Kidney epithelial cell (primary cell): ENCODE measurements around the gene ALK. TPM values are rescaled to one million over a fixed set of nuclear protein-coding genes. Genes with fewer than 3 reads are reported as not detected.
A peak's percentile ranks its signal among the peaks of the same experiment; 100 is the strongest.

Experiments used
- DNase-seq: peaks from one replicate; pipeline ENCODE4 v3.0.0-alpha.2; 2010; ENCODE audit warnings: low read depth
- H3K27me3 ChIP-seq: 2 replicates; pipeline ENCODE4 v1.6.0; 2011; ENCODE audit warnings: low read length; ENCODE audit not compliant: control insufficient read depth, insufficient read depth
- H3K36me3 ChIP-seq: 2 replicates; pipeline ENCODE4 v1.5.1; 2011; ENCODE audit warnings: low read length; ENCODE audit not compliant: control insufficient read depth, insufficient read depth
- H3K4me3 ChIP-seq: 2 replicates; pipeline ENCODE4 v1.5.1; 2011; ENCODE audit warnings: low read depth, mild to moderate bottlenecking, control low read depth, low read length
- CTCF ChIP-seq: IDR thresholded peaks from 2 replicates; pipeline ENCODE4 v1.5.1; 2011; ENCODE audit warnings: mild to moderate bottlenecking, moderate library complexity, low read length, control low read depth, inconsistent platforms; ENCODE audit not compliant: insufficient read depth, poor library complexity, severe bottlenecking
- total RNA-seq: library from RNA; depleted of rRNA; stranded (reverse); fragments of >200 nt; gene quantifications from 2 replicates; pipeline ENCODE4 v1.2.3, GENCODE V29; 2015

ALK gene
- total RNA-seq, 1 donor from 2014 or later, result not detected

GRCh38 chr2:29490045-29490444, 431.3 kb downstream of the ALK start:
- TF ChIP-seq CTCF, result no peak
- Histone ChIP-seq H3K36me3 (no peaks in the 10 kb centered on the region), H3K4me3 (no peak overlapping the region), H3K27me3 (no peaks in the 10 kb centered on the region)
- DNase-seq, result no peak

GRCh38 chr2:29489568-29489967, 431.8 kb downstream of the ALK start:
- Histone ChIP-seq H3K36me3 (no peaks in the 10 kb centered on the region), H3K27me3 (no peaks in the 10 kb centered on the region), H3K4me3 (no peak overlapping the region)
- no peak for DNase-seq
- no peak for TF ChIP-seq CTCF

- peak; percentile 55 for DNase-seq
- no peak for TF ChIP-seq CTCF
- no peaks in the 10 kb centered on the region for H3K36me3 ChIP-seq
- H3K4me3 ChIP-seq, result no peak overlapping the region
- no peaks in the 10 kb centered on the region for H3K27me3 ChIP-seq
Observed at GRCh38 chr2:29487967-29488555, 433.3 kb downstream of the ALK start.

- Histone ChIP-seq H3K36me3 (no peaks in the 10 kb centered on the region), H3K4me3 (no peak overlapping the region), H3K27me3 (no peaks in the 10 kb centered on the region)
- DNase-seq, result no peak
- no peak for TF ChIP-seq CTCF
Observed at GRCh38 chr2:29485631-29486030, 435.8 kb downstream of the ALK start.

GRCh38 chr2:29485117-29485516, 436.3 kb downstream of the ALK start:
- H3K27me3 ChIP-seq, result no peaks in the 10 kb centered on the region
- TF ChIP-seq CTCF, result no peak
- H3K4me3 ChIP-seq, result no peak overlapping the region
- no peak for DNase-seq
- no peaks in the 10 kb centered on the region for H3K36me3 ChIP-seq

GRCh38 chr2:29482867-29483266, 438.5 kb downstream of the ALK start:
- Histone ChIP-seq H3K36me3 (no peaks in the 10 kb centered on the region), H3K4me3 (no peak overlapping the region), H3K27me3 (no peaks in the 10 kb centered on the region)
- no peak for TF ChIP-seq CTCF
- no peak for DNase-seq
